ENCODE data around the gene LCOR.
A peak's percentile ranks its signal among the peaks of the same experiment; 100 is the strongest.
"Not testable (repeated sequence)": the region's sequence is repeated elsewhere in the genome, so short reads cannot be mapped to it uniquely, and the experiment has no call there.

Gene LCOR

GRCh38 chr10:97033841-97034240 lies 201.7 kb downstream of the LCOR start:
- not testable (repeated sequence) for DNase-seq (ENCODE audit: low read depth)

GRCh38 chr10:97034301-97034700 lies 202.2 kb downstream of the LCOR start:
- DNase-seq (ENCODE audit: low read depth), result no peak

- DNase-seq (ENCODE audit: low read depth), result no peak
Measured at GRCh38 chr10:97034958-97035769, 203.1 kb downstream of the LCOR start.

GRCh38 chr10:97037365-97038361 lies 205.6 kb downstream of the LCOR start:
- peak; percentile 70 for DNase-seq (ENCODE audit: low read depth)

GRCh38 chr10:97038688-97039087 lies 206.6 kb downstream of the LCOR start:
- DNase-seq (ENCODE audit: low read depth), result no peak

- DNase-seq (ENCODE audit: low read depth), result no peak
Measured at GRCh38 chr10:97039538-97040247, 207.6 kb downstream of the LCOR start.

GRCh38 chr10:97040248-97040584 lies 208.1 kb downstream of the LCOR start:
- DNase-seq (ENCODE audit: low read depth), result no peak

GRCh38 chr10:97040706-97041105 lies 208.6 kb downstream of the LCOR start:
- DNase-seq (ENCODE audit: low read depth), result no peak

GRCh38 chr10:97042081-97042480 lies 210.0 kb downstream of the LCOR start:
- no peak for DNase-seq (ENCODE audit: low read depth)

- DNase-seq (ENCODE audit: low read depth), result no peak
Measured at GRCh38 chr10:97042716-97043562, 210.8 kb downstream of the LCOR start.

- no peak for DNase-seq (ENCODE audit: low read depth)
Measured at GRCh38 chr10:97043563-97043855, 211.4 kb downstream of the LCOR start.
